GM13977 (cell line): ENCODE data around the gene SLC27A5.
"Not testable (repeated sequence)": the region's sequence is repeated elsewhere in the genome, so short reads cannot be mapped to it uniquely, and the experiment has no call there.

ENCODE experiments used
- DNase-seq: peaks from one replicate; pipeline ENCODE4 v3.0.0; 2012; ENCODE audit warnings: low spot score
- in situ Hi-C: fragments of 300-500 bp; cut with MboI; formaldehyde crosslinking; loops from one replicate; pipeline ENCODE4 v1.12.0; 2022; ENCODE audit warnings: low sequenced_read_pairs, low pct_unique_long_range_greater_than_20kb, mixed read lengths, inconsistent platforms; ENCODE audit not compliant: unreplicated experiment
- TF ChIP-seq, protein P1 (sequence below): IDR thresholded peaks from 2 replicates; pipeline ENCODE4 v1.5.1; 2012; ENCODE audit warnings: mild to moderate bottlenecking, control low read depth; ENCODE audit not compliant: insufficient read depth; ENCODE audit errors: extremely low read depth, missing control alignments

The SLC27A5 gene

GRCh38 chr19:58500242-58500641, 11.6 kb downstream of the SLC27A5 start:
- TF ChIP-seq, protein P1, sequence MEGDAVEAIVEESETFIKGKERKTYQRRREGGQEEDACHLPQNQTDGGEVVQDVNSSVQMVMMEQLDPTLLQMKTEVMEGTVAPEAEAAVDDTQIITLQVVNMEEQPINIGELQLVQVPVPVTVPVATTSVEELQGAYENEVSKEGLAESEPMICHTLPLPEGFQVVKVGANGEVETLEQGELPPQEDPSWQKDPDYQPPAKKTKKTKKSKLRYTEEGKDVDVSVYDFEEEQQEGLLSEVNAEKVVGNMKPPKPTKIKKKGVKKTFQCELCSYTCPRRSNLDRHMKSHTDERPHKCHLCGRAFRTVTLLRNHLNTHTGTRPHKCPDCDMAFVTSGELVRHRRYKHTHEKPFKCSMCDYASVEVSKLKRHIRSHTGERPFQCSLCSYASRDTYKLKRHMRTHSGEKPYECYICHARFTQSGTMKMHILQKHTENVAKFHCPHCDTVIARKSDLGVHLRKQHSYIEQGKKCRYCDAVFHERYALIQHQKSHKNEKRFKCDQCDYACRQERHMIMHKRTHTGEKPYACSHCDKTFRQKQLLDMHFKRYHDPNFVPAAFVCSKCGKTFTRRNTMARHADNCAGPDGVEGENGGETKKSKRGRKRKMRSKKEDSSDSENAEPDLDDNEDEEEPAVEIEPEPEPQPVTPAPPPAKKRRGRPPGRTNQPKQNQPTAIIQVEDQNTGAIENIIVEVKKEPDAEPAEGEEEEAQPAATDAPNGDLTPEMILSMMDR: no peak
- no peak for DNase-seq
- in situ Hi-C loops: no loop called here

GRCh38 chr19:58499021-58499927, 12.5 kb downstream of the SLC27A5 start:
- TF ChIP-seq, protein P1: peak; percentile 19
- peak; percentile 98 for DNase-seq
- in situ Hi-C loops: no loop called here

- TF ChIP-seq, protein P1: no peak
- no peak for DNase-seq
- in situ Hi-C loops: no loop called here
Observed at GRCh38 chr19:58498316-58499020, 13.3 kb downstream of the SLC27A5 start.

GRCh38 chr19:58497634-58498170, 14.1 kb downstream of the SLC27A5 start:
- TF ChIP-seq, protein P1: no peak
- in situ Hi-C loops: no loop called here
- DNase-seq: no peak

DNA sequence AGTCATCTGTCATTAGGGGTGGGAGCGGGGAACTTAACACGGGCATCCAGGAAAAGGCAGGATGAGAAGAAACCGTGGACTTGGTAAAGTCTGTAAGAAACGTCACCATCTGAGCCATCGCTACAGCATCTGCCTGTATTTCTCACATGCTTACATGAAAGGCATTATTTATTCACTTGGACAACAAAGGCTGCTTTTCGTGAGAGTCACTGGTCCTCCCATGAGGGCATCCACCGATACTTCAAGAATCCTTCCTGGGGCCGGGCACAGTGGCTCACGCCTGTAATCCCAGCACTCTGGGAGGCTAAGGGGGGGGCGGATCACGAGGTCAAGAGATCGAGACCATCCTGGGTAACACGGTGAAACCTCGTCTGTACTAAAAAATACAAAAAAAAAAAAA, 19.5 kb downstream of the SLC27A5 start:
- in situ Hi-C loops: no loop called here
- TF ChIP-seq, protein P1: no peak
- DNase-seq: no peak

DNA sequence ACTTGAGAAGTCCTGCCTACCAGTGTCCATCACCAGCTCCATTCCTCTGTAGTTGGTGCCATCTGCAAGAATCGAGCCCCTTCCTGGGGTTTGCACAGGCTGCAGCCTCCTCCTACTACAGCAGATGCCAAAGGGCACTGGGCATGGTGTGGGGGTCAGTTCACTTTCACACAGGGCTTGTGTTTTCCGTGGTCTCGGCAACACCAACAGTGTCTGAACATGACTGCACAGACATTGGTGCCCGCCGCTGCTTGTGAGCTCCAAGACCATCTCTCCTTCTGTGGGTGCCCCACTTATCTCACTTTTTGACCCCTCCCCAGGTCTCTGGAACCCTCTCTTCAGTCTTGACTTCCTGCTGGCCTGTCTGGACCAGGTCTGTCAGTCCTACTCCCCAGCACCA, 20.4 kb downstream of the SLC27A5 start:
- in situ Hi-C loops: no loop called here
- TF ChIP-seq, protein P1: no peak
- no peak for DNase-seq

- DNase-seq, in situ Hi-C loops: not testable (repeated sequence)
Observed at GRCh38 chr19:58484349-58484748, 27.4 kb downstream of the SLC27A5 start.
